Brain microvascular endothelial cell (primary cell): ENCODE measurements around the gene GVQW3.

Experiments used
- DNase-seq: peaks from one replicate; pipeline ENCODE4 v3.0.0-alpha.2; 2020
- H3K27ac ChIP-seq: fragments of 250-450 bp; sonication (Bioruptor Pico); 2 replicates; pipeline ENCODE4 v1.5.1; 2020; ENCODE audit warnings: mild to moderate bottlenecking, moderate library complexity
- H3K27me3 ChIP-seq: fragments of 250-450 bp; sonication (Bioruptor Pico); replicated peaks from 2 replicates; pipeline ENCODE4 v1.5.1; 2020; ENCODE audit warnings: mild to moderate bottlenecking
- H3K36me3 ChIP-seq: fragments of 250-450 bp; sonication (Bioruptor Pico); replicated peaks from 2 replicates; pipeline ENCODE4 v1.5.1; 2020; ENCODE audit warnings: mild to moderate bottlenecking
- H3K4me3 ChIP-seq: 2 replicates; pipeline ENCODE4 v1.5.1; 2011; ENCODE audit warnings: low read depth, mild to moderate bottlenecking, control low read depth, low read length, moderate library complexity
- CTCF ChIP-seq: IDR thresholded peaks from 2 replicates; pipeline ENCODE4 v1.5.1; 2011; ENCODE audit warnings: low read depth, mild to moderate bottlenecking, moderate library complexity, low read length, control low read depth, inconsistent platforms; ENCODE audit errors: missing control alignments
- in situ Hi-C: cut with HindIII; loops from 2 replicates; pipeline ENCODE4 v1.10.0; 2017; ENCODE audit warnings: low sequenced_read_pairs, low pct_ligation_motif_present

The GVQW3 gene

GRCh38 chr11:76443268-76443980 lies 62.3 kb downstream of the GVQW3 start:
- in situ Hi-C loops: no loop called here

GRCh38 chr11:76444065-76444383 lies 62.9 kb downstream of the GVQW3 start:
- Histone ChIP-seq H3K27ac (peak overlapping the region; percentile 96), H3K27me3 (no peaks in the 10 kb centered on the region), H3K36me3 (no peaks in the 10 kb centered on the region), H3K4me3 (peak overlapping the region; percentile 97)
- in situ Hi-C loops: no loop called here
- TF ChIP-seq CTCF: no peak
- no peak for DNase-seq

More at GRCh38 chr11:76443268-76443980, 62.3 kb downstream of the GVQW3 start:
- Histone ChIP-seq H3K27ac (peak overlapping the region; percentile 96), H3K4me3 (peak overlapping the region; percentile 97), H3K27me3 (no peaks in the 10 kb centered on the region), H3K36me3 (no peaks in the 10 kb centered on the region)
- TF ChIP-seq CTCF: no peak
- DNase-seq: no peak

GRCh38 chr11:76444384-76445120 lies 63.4 kb downstream of the GVQW3 start, which contains the start of gene EMSY:
Gene EMSY, plus strand, starts transcription at chr11:76445018. Its CDS starts 1,921 bp downstream, at chr11:76446939.
- peak; percentile 99 for DNase-seq
- TF ChIP-seq CTCF: no peak
- in situ Hi-C loops: no loop called here
- no peaks in the 10 kb centered on the region for H3K27me3 ChIP-seq
- H3K36me3 ChIP-seq: no peaks in the 10 kb centered on the region
- peak within 1 kb of the TSS; percentile 97 for H3K4me3 ChIP-seq
- H3K27ac ChIP-seq: peak within 1 kb of the TSS; percentile 96

GRCh38 chr11:76445121-76446084 lies 64.3 kb downstream of the GVQW3 start:
- H3K36me3 ChIP-seq: no peaks in the 10 kb centered on the region
- peak; percentile 41 for TF ChIP-seq CTCF
- no peaks in the 10 kb centered on the region for H3K27me3 ChIP-seq
- peak overlapping the region; percentile 96 for H3K27ac ChIP-seq
- peak; percentile 94 for DNase-seq
- in situ Hi-C loops: no loop called here
- H3K4me3 ChIP-seq: peak overlapping the region; percentile 97

GRCh38 chr11:76448506-76448905 lies 67.4 kb downstream of the GVQW3 start:
- H3K4me3 ChIP-seq: no peak overlapping the region
- TF ChIP-seq CTCF: no peak
- H3K27ac ChIP-seq: no peak overlapping the region
- in situ Hi-C loops: no loop called here
- DNase-seq: no peak
- no peaks in the 10 kb centered on the region for H3K27me3 ChIP-seq
- H3K36me3 ChIP-seq: peaks cover 3% of the 10 kb centered on the region
